HUES64 (cell line): ENCODE measurements around the gene AMOTL2.

Source experiments
- H3K27ac ChIP-seq: 2 replicates; pipeline ENCODE4 v1.7.0; 2013; ENCODE audit warnings: low read depth, low read length, inconsistent platforms
- H3K27me3 ChIP-seq: 2 replicates; pipeline ENCODE4 v1.6.1; 2013; ENCODE audit warnings: mild to moderate bottlenecking, low read length; ENCODE audit not compliant: insufficient read depth
- H3K36me3 ChIP-seq: 2 replicates; pipeline ENCODE4 v1.6.1; 2013; ENCODE audit warnings: mild to moderate bottlenecking, low read length; ENCODE audit not compliant: insufficient read depth
- H3K4me1 ChIP-seq: 2 replicates; pipeline ENCODE4 v1.6.1; 2013; ENCODE audit warnings: mild to moderate bottlenecking, low read length, moderate library complexity; ENCODE audit not compliant: insufficient read depth
- H3K4me3 ChIP-seq: 2 replicates; pipeline ENCODE4 v1.5.1; 2013; ENCODE audit warnings: mild to moderate bottlenecking, low read length, moderate library complexity
- H3K9ac ChIP-seq: 2 replicates; pipeline ENCODE4 v1.6.1; 2013; ENCODE audit warnings: mild to moderate bottlenecking, low read depth, low read length
- H3K9me3 ChIP-seq: 2 replicates; pipeline ENCODE4 v1.6.1; 2013; ENCODE audit warnings: low read depth, low read length; ENCODE audit not compliant: insufficient read depth
- WGBS: fragments of 150-250, 120-280 bp; methylation state at CpG from one replicate; pipeline ENCODE4 v1.1.7; 2013; ENCODE audit warnings: missing lambda C conversion rate; 5-methylcytosine and 5-hydroxymethylcytosine counted together

AMOTL2 gene

DNA sequence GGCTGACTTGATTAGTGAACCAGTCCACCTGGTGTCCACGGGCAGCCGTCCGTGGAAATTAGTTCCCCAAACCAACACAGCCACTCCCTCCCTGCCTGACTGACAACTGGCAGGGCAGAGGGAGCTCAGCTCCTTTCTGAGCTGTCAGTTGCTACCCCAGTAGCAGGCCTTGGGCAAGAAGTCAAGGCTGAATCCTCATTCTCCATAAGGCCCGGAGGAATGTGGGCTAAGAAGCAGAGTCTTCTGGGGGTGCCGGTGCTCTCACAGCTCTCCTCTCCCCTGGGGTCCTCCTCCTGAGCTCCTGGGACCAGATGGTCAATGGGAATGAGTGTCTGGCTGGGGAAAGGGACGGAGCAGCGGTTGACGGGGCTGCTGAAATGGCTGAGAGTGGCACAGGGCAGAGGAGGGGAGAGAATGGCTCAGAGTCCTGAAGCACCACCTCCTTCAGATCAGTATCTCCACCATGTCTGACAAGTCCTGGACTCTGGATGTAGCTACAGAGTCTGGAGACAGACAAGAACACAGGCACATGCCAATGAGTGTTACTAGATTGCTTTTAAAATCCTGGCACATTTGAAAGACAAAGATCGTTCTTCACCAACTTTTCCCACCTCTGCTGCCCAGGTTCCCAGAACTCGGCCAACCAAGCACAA is 16.9 kb downstream of the AMOTL2 start:
- 87% methylated on average over 10 of the region's 10 CpGs for WGBS
- H3K36me3 ChIP-seq, result peaks cover 83% of the 10 kb centered on the region
- peaks cover 13% of the 10 kb centered on the region; the same call in 1 of the 2 replicates for H3K4me1 ChIP-seq
- H3K4me3 ChIP-seq, result no peak overlapping the region
- peak overlapping the region; percentile 74 for H3K27ac ChIP-seq
- H3K27me3 ChIP-seq, result no peaks in the 10 kb centered on the region
- no peak overlapping the region for H3K9ac ChIP-seq
- H3K9me3 ChIP-seq, result no peaks in the 10 kb centered on the region

GRCh38 chr3:134356411-134357040 is 17.7 kb downstream of the AMOTL2 start:
- H3K4me1 ChIP-seq, result peaks cover 16% of the 10 kb centered on the region
- H3K9ac ChIP-seq, result no peak overlapping the region
- no peaks in the 10 kb centered on the region for H3K27me3 ChIP-seq
- WGBS, result 94% methylated on average over 9 of the region's 9 CpGs
- H3K4me3 ChIP-seq, result no peak overlapping the region
- H3K27ac ChIP-seq, result no peak overlapping the region
- no peaks in the 10 kb centered on the region for H3K9me3 ChIP-seq
- peaks cover 74% of the 10 kb centered on the region for H3K36me3 ChIP-seq

GRCh38 chr3:134355416-134355815 is 18.8 kb downstream of the AMOTL2 start:
- Histone ChIP-seq H3K27ac (no peak overlapping the region), H3K36me3 (peaks cover 64% of the 10 kb centered on the region), H3K9ac (no peak overlapping the region), H3K4me3 (no peak overlapping the region), H3K9me3 (no peaks in the 10 kb centered on the region), H3K4me1 (peaks cover 24% of the 10 kb centered on the region), H3K27me3 (no peaks in the 10 kb centered on the region)
- WGBS, result over 99% methylated on average over 4 of the region's 5 CpGs

DNA sequence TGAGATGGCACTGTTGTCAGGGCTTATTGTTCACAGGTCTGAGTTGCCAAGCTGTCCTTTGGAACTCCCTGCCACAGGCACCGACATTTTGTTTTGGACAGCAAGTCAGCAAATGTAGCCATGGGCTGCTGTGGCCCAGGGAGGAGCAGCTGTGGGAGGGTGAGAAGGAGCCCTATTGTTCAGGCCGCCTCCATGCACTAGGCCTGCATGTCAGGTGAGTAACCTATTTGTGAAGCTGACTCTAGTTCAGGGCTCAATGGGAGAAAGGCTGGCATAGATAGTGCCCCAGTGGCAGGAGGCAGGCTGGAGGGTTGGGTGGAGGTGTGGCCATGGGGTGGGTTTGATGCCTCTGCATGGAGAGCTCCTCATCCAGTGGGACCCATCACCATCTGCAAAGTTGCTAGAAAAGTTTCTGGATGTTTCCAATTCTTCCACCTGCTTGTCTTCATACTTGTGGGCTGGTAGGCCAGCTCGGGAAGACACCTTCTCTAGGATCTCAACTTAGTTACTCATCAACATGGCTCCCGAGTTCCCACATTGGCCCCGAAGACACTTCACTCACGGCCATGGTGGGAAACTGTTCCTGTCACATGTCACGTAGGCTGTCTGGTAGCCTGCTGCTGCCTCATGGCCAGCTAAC is 19.5 kb downstream of the AMOTL2 start:
- Histone ChIP-seq H3K36me3 (peaks cover 57% of the 10 kb centered on the region), H3K4me1 (peaks cover 24% of the 10 kb centered on the region), H3K27ac (no peak overlapping the region), H3K9ac (no peak overlapping the region), H3K27me3 (no peaks in the 10 kb centered on the region), H3K4me3 (no peak overlapping the region), H3K9me3 (no peaks in the 10 kb centered on the region)
- 87% methylated on average over 7 of the region's 7 CpGs for WGBS

GRCh38 chr3:134353831-134354611 is 20.2 kb downstream of the AMOTL2 start:
- no peak overlapping the region for H3K27ac ChIP-seq

GRCh38 chr3:134353171-134353825 is 20.9 kb downstream of the AMOTL2 start:
- 89% methylated on average over 8 of the region's 8 CpGs for WGBS
- Histone ChIP-seq H3K9me3 (no peaks in the 10 kb centered on the region), H3K27me3 (no peaks in the 10 kb centered on the region), H3K4me1 (peaks cover 19% of the 10 kb centered on the region), H3K9ac (no peak overlapping the region), H3K36me3 (peaks cover 42% of the 10 kb centered on the region), H3K27ac (no peak overlapping the region), H3K4me3 (no peak overlapping the region)

More at GRCh38 chr3:134353831-134354611, 20.2 kb downstream of the AMOTL2 start:
- Histone ChIP-seq H3K9me3 (no peaks in the 10 kb centered on the region), H3K27me3 (no peaks in the 10 kb centered on the region), H3K9ac (no peak overlapping the region), H3K4me3 (no peak overlapping the region), H3K36me3 (peaks cover 50% of the 10 kb centered on the region), H3K4me1 (peaks cover 24% of the 10 kb centered on the region)
- WGBS, result 94% methylated on average over 7 of the region's 7 CpGs

DNA sequence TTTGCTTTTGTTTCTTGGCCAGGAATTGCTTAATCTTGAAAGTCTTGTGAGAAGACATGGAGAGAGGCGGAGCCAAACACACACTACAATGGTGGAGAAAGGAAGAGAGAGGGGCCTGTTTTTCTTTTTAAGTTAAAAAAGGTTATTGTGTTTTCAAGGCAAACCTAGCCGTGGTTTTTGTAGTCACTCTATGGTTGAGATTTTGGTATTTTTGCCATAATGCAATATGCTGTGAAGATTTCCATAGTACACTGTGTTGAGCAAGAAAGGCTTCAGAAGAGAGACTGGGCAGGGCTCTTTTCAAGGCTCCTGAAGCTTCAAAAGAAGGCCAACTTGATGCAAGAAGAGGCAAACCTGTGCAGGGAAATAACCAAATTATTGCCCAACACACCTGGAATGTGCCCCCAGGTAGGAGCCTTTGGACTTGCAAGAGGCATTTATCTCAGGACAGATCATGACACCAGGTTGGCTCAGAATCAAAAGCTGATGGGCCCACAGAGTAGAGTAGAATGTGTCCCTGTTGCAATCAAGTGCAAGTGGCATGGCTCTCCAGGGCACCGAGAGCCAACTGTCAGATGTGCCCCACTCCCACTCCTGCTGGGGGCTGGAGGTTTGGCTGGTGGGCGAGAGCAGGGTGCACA is 22.1 kb downstream of the AMOTL2 start:
- Histone ChIP-seq H3K36me3 (peaks cover 31% of the 10 kb centered on the region), H3K4me1 (peaks cover 11% of the 10 kb centered on the region)

GRCh38 chr3:134351427-134351826 is 22.8 kb downstream of the AMOTL2 start:
- Histone ChIP-seq H3K4me3 (no peak overlapping the region), H3K4me1 (peaks cover 11% of the 10 kb centered on the region), H3K27ac (no peak overlapping the region)

More for the DNA sequence above, 22.1 kb downstream of the AMOTL2 start:
- 83% methylated on average over 4 of the region's 4 CpGs for WGBS
- no peaks in the 10 kb centered on the region for H3K27me3 ChIP-seq
- no peaks in the 10 kb centered on the region for H3K9me3 ChIP-seq
- H3K4me3 ChIP-seq, result no peak overlapping the region
- no peak overlapping the region for H3K27ac ChIP-seq
- no peak overlapping the region for H3K9ac ChIP-seq

GRCh38 chr3:134350861-134351311 is 23.4 kb downstream of the AMOTL2 start:
- WGBS, result 78% methylated on average over 4 of the region's 4 CpGs
- no peak overlapping the region for H3K27ac ChIP-seq
- H3K4me1 ChIP-seq, result peaks cover 11% of the 10 kb centered on the region
- H3K9ac ChIP-seq, result no peak overlapping the region
- H3K36me3 ChIP-seq, result peaks cover 18% of the 10 kb centered on the region
- H3K27me3 ChIP-seq, result no peaks in the 10 kb centered on the region
- no peaks in the 10 kb centered on the region for H3K9me3 ChIP-seq
- no peak overlapping the region for H3K4me3 ChIP-seq

More at GRCh38 chr3:134351427-134351826, 22.8 kb downstream of the AMOTL2 start:
- H3K9me3 ChIP-seq, result no peaks in the 10 kb centered on the region
- H3K9ac ChIP-seq, result no peak overlapping the region
- WGBS, result 95% methylated on average over 5 of the region's 5 CpGs
- H3K36me3 ChIP-seq, result peaks cover 24% of the 10 kb centered on the region
- no peaks in the 10 kb centered on the region for H3K27me3 ChIP-seq

- Histone ChIP-seq H3K9ac (no peak overlapping the region), H3K27ac (no peak overlapping the region), H3K4me3 (no peak overlapping the region), H3K27me3 (no peaks in the 10 kb centered on the region), H3K9me3 (no peaks in the 10 kb centered on the region), H3K4me1 (peaks cover 11% of the 10 kb centered on the region), H3K36me3 (peaks cover 12% of the 10 kb centered on the region)
- WGBS, result 94% methylated on average over 3 of the region's 3 CpGs
Measured at GRCh38 chr3:134350266-134350665, 24.0 kb downstream of the AMOTL2 start.
